Central memory CD4-positive, alpha-beta T cell (primary cell): ENCODE results near the gene PARK7.
"Not testable (repeated sequence)": the region's sequence is repeated elsewhere in the genome, so short reads cannot be mapped to it uniquely, and the experiment has no call there.

Source experiments
- DNase-seq: peaks from one replicate; pipeline ENCODE4 v3.0.0; 2022

The PARK7 gene

DNA sequence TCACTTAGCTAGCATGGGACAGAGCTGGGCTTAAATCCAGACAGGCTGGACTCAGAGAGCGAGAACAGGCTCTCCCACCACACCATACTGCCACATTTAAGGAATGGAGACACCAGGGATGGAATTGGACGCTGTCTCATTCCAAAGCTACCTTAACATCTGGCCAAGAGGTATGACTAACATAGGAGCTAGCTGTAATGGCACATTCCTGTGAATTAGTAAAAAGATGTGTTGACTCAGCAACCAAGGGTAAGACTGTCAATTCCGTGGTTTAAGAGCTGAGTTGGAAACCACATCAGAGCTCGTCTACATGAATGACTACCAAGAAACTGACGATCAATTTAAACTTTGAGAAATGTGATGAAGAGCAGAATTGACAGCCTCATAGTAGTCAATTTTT, 12.6 kb upstream of the PARK7 start:
- DNase-seq, result peak; percentile 71

- not testable (repeated sequence) for DNase-seq
These were observed 8.7 kb upstream of the PARK7 start for GRCh38 chr1:7952791-7953190.

DNA sequence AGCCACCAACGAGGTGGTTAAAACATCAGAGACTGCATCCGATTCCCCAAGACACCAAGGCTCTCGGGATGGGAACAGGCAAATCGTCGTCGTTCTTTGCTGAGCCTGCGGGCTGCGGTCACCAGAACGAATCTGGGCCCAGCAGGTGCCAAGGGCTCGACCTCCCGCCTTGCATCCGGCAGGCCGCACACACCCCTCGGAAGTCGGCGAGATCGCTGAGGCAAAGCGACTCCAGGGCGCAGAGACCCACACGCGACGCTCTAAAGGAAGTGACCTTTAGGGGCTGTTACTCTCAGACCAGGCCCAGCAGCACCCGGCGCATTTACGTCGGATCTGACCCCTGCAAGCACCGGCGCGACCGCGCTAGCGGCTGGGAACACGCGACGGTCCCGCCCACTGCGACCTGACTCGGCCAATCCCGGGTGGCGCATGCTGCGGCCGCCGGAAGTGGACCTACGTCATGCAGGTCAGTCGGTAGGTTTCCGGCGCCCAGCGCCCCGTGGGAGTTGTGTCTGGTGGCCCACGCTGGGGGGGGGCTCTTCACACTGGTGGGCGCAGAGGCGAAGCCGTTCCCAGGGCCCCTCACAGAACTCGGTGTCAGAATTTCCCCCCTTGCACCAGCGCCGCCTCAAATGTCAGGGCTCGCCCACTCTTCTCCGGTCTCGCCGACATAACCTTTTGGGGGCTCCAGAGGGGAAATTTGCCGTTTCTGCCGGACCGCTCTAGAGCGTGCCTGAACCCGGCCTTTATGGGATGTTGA, 7.5 kb upstream of the PARK7 start:
- DNase-seq, result peak; percentile 47

DNA sequence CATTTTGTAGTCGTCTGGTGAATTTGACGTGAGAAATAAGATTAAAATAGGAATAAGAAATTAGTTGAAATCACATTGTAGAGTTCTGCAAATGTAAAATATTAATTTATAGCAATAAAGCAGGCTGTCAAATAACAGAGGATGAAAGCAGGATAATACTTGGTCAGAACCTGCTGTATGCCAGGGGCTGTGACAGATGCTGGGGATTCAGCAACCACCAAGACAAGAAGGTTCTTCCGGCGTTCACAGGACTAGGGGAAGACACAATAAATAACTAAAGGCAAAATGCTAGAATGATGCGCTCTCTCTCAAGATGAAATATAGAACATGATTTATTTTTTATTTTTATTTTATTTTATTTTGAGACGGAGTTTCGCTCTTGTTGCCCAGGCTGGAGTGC, 6.8 kb upstream of the PARK7 start:
- DNase-seq, result no peak

- DNase-seq, result no peak
These were observed 5.1 kb upstream of the PARK7 start for GRCh38 chr1:7956218-7957032.

GRCh38 chr1:7960165-7960564, 1.3 kb upstream of the PARK7 start:
- no peak for DNase-seq

GRCh38 chr1:7960867-7961215, 670 bp upstream of the PARK7 start:
- DNase-seq, result no peak

DNA sequence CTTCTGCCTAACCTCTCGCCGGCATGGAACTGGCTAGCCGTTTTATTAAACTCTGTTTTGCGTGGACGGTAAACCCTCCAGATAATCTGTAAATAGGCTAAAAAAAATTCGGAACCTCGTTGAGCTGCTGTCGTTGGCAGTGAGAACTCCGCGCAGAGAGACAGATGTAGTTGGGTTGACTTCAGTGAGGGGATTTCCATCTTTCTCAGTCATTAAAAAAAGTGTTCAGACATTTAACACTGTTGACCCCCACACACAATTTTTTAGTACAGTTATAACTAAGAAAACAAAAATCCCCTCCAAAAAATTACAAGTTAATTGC, 464 bp downstream of the PARK7 start:
- no peak for DNase-seq

DNA sequence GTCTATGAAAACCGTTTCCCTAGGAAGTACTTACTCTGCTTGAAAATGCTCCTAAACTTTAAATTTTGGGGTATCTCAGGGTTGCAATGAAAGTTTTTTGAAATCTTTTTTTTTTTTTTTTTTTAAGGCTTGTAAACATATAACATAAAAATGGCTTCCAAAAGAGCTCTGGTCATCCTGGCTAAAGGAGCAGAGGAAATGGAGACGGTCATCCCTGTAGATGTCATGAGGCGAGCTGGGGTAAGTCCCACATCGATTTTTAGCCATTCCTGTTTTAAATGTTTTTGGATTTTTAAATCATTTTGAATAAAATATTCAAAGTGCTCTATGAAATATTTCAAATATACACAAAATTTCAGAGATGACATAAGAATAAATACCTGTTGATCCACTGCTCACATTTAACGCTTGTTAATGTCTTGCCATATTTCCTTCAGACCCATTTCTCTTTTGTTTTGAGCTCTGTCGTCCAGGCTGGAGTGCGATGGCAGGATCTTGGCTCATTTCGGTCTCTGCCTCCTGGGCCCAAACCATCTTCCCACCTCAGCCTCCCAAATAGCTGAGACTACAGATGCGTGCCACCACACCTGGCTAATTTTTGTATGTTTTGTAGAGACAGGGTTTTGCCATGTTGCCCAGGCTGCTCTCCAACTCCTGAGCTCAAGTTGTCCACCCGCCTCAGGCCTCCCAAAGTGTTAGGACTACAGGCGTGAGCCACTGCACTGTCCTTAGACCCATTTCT, 1.3 kb downstream of the PARK7 start:
- no peak for DNase-seq

DNA sequence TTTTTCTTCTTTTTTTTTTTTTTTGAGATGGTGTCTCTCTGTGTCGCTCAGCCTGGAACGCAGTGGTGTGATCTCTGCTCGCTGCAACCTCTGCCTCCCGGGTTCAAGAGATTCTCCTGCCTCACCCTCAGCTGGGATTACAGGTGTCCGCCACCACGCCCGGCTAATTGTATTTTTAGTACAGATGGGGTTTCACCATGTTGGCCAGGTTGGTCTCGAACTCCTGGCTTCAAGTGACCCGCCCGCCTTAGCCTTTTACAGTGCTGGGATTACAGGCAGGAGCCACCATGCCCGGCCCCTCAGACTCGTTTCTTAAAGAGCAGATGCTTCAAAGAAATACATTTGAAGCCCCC, 1.8 kb downstream of the PARK7 start:
- not testable (repeated sequence) for DNase-seq

GRCh38 chr1:7963841-7964240, 2.3 kb downstream of the PARK7 start:
- not testable (repeated sequence) for DNase-seq

DNA sequence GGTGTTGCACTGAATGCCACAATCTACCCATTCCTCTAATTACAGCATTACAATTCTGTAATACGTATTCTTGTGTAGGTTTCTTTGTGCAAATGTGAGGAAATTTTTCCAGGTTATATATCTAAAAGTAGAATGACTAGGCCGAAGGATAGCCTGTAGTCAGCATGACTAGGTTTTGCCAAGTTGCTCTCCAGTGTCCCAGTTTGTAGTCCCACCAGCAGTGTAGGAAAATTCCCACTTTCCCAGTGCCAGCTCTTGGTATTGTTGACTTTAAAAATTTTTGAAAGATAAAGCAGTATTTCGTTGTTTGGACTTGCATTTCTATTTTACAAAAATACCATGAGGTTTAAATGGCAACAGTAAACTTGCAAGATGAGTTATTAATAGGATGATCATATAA, 3.0 kb downstream of the PARK7 start:
- DNase-seq, result no peak

- DNase-seq, result no peak
These were observed 5.7 kb downstream of the PARK7 start for GRCh38 chr1:7967196-7967595.

DNA sequence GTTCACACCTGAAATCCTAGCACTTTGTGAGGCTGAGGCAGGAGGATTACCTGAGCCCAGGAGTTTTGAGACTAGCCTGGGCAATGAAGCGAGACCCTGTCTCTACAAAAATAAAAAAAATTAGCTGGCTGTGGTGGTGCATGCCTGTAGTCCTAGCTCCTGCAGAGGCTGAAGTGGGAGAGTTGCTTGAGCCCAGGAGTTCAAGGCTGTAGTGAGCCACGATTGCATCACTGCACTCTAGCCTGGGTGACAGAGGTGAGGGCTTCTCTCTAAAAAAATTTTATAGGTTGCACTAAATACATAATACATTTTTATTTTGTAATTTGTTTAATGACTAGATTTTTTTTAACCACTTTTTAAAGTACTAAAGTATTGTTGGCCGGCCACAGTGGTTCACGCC, 6.1 kb downstream of the PARK7 start:
- no peak for DNase-seq

DNA sequence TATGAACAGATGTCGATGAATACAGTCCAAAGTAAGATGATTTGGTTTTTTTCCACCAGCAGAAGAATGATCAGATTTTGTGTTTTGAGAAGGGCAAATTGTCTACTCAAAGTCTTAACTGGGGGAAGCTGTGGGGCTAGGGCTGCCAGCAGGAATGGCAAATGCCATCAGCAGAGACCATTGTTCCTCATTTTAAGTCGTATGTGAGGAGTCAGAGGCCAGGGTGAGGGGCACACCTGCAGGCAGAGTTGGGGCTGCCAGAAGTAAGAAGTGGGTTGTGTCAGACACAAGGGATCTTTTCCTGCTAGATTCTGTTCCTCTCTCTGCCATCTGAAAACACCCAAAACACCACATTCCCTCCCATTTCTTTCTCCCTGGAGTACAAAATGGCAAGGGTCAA, 8.7 kb downstream of the PARK7 start:
- DNase-seq, result no peak

DNA sequence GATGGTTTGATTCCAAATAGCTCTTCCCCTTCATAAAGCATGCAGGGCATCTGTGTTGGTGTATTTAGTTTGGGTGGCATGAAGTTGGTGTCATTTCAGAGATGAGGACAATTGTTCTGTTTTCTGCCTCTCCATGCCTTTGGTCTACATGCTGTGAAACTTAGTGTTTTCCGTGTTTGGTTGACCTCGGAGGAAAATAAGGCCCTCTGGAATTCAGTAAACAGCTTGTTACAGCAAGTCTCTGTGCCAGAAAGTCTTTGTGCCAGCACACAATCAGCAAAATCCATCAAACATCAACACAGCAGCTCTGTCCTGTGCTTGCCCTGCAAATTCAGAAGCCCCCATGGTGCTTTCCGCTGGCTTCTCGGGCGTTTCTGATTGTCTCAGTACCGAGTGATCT, 9.5 kb downstream of the PARK7 start:
- no peak for DNase-seq

DNA sequence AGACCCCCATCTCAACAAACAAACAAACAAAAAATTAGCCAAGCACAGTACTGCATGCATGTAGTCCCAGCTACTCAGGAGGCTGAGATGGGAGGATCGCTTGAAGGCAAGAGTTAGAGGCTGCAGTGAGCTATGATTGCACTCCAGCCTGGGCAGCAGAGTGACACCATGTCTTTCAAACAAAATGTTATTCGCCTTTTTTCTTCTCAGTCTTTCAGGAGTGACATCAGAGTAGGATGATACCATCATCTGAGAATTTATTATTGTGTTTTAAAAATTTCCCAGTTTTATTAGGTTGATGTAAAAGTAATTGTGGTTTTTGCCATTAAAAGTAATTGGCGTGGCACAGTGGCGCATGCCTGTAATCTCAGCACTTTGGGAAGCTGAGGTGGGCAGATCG, 10.8 kb downstream of the PARK7 start:
- no peak for DNase-seq

- DNase-seq, result no peak
These were observed 11.6 kb downstream of the PARK7 start for GRCh38 chr1:7973086-7973485.

DNA sequence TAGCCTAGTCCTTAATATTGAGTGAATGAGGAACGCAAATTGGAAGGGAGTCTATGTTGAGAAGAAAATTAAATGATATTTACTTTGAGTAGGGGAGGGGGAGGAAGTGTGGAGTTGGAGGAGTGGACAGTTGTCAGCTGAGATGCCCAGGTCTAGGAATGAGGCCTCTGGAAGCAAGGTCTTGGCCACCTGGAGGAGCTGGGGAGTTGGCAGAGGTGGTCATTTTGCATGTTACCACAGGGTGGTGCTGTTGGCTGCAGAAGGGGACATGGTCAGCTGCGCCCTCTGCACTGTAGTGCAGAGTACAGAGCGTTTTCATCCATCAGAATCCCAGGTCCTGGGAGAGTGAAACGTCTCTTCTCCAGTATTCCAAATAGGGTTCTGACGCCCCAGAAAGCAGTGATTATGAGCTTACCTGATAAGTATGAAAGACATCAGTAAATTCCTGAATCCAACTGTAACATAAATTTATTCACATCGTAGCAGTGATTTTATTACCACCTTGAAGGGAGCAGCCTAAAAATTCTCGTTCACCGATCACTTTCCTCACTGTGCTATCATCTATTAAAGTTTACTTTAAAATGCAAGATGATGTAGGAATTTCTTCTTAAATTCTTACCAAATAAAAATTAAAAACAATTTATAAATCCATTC, 13.8 kb downstream of the PARK7 start:
- no peak for DNase-seq

DNA sequence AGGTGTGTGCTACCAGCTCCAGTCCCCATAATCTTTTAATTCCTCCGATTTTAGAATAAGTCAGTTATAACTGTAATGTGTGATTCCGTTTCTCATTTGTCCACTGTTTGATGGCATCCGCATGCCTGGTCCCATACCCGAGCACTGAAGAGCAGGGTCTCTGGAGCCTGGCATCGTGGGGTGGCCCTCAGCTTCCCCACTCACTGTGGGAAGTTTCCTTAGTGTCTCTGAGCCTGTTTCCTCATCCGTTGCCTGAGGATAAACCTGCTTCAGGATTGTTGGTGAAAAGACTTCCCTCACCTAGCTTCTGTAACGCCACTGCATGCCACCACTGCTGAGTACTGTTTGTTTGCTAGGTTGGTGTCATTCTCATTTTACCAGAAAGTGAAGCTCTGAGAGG, 19.5 kb downstream of the PARK7 start:
- no peak for DNase-seq

DNA sequence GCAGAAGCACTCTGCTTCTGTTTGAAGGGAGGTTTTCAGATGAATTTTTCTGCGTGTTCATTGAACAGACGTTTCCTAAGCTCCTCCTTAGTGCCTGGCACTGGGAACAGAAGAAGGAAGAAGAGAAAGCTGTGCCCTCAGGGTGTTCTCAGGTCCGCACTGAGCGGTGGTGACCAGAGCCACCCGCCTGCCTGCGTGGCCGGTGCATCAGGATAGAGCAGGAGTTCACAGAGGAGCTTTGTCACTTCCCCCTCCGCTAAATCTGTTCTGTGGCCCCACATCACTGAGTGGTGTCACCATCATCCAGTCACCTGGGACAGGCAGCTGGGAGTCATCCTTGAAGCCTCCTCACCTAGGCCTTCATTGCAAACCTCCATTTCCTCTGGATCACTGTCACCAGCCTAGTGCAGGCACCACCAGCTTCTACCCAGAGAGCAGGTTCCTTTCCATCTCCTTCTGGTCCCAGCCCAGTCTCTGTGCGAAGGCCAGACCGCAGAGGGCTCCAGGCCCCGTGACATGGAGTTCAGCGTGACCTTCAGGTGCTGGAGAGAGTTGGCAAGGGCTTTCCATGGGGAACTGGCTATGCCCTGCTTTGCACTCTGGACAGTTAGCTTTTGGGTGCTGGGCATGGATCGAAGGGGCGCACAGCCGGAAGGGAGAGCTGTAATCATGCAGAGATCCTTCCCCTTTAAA, 21.7 kb downstream of the PARK7 start:
- DNase-seq, result no peak

GRCh38 chr1:7984811-7985210, 23.3 kb downstream of the PARK7 start:
- no peak for DNase-seq
